NCI-H774 (cell line): Measurements from ENCODE around the gene MCFD2.
"Not testable (repeated sequence)": the region's sequence is repeated elsewhere in the genome, so short reads cannot be mapped to it uniquely, and the experiment has no call there.

ENCODE experiments used
- DNase-seq: peaks from one replicate; lab custom pipeline; 2025; lab: John Stamatoyannopoulos, UW

MCFD2 gene

GRCh38 chr2:46902465-46902864 is 13.1 kb downstream of the MCFD2 start:
- no peak for DNase-seq

GRCh38 chr2:46901611-46902010 is 14.0 kb downstream of the MCFD2 start:
- DNase-seq, result no peak

- no peak for DNase-seq
Measured at GRCh38 chr2:46900381-46900780, 15.2 kb downstream of the MCFD2 start.

GRCh38 chr2:46899053-46899452 is 16.6 kb downstream of the MCFD2 start:
- DNase-seq, result no peak

GRCh38 chr2:46898024-46898423 is 17.6 kb downstream of the MCFD2 start:
- DNase-seq, result no peak

GRCh38 chr2:46893269-46893939 is 22.2 kb downstream of the MCFD2 start:
- DNase-seq, result peak; percentile 2

GRCh38 chr2:46891956-46892553 is 23.6 kb downstream of the MCFD2 start:
- no peak for DNase-seq

GRCh38 chr2:46888421-46888952 is 27.1 kb downstream of the MCFD2 start:
- no peak for DNase-seq

GRCh38 chr2:46887028-46887885 is 28.3 kb downstream of the MCFD2 start:
- DNase-seq, result no peak

- DNase-seq, result no peak
Measured at GRCh38 chr2:46886268-46887027, 29.2 kb downstream of the MCFD2 start.

GRCh38 chr2:46885376-46885775 is 30.2 kb downstream of the MCFD2 start:
- DNase-seq, result no peak

GRCh38 chr2:46879511-46879910 is 36.1 kb downstream of the MCFD2 start:
- no peak for DNase-seq

GRCh38 chr2:46878886-46879285 is 36.7 kb downstream of the MCFD2 start:
- DNase-seq, result no peak

- DNase-seq, result no peak
Measured at GRCh38 chr2:46878240-46878877, 37.2 kb downstream of the MCFD2 start.

GRCh38 chr2:46877619-46878113 is 37.9 kb downstream of the MCFD2 start:
- DNase-seq, result no peak

GRCh38 chr2:46876741-46877384 is 38.7 kb downstream of the MCFD2 start:
- DNase-seq, result peak; percentile 12

GRCh38 chr2:46875962-46876689 is 39.5 kb downstream of the MCFD2 start:
- DNase-seq, result not testable (repeated sequence)

GRCh38 chr2:46875226-46875899 is 40.2 kb downstream of the MCFD2 start:
- no peak for DNase-seq

- no peak for DNase-seq
Measured at GRCh38 chr2:46874236-46874929, 41.2 kb downstream of the MCFD2 start.
